ENCODE measurements around the gene CARMIL1. TPM values are rescaled to one million over a fixed set of nuclear protein-coding genes. Genes with fewer than 3 reads are reported as not detected.

Gene CARMIL1
- total RNA-seq, 4 donors from 2014 or later = 13.9 to 47.6 (median 30.4) TPM

GRCh38 chr6:25579902-25580495 is 300.8 kb downstream of the CARMIL1 start:
- no peak for TF ChIP-seq CTCF (IDR thresholded peaks at IDR 0.05; ENCODE audit: low read depth)

GRCh38 chr6:25582101-25582500 is 302.9 kb downstream of the CARMIL1 start:
- no peak for TF ChIP-seq CTCF (IDR thresholded peaks at IDR 0.05; ENCODE audit: low read depth)

GRCh38 chr6:25583099-25583498 is 303.9 kb downstream of the CARMIL1 start:
- no peak for TF ChIP-seq CTCF (IDR thresholded peaks at IDR 0.05; ENCODE audit: low read depth)

GRCh38 chr6:25583906-25584305 is 304.7 kb downstream of the CARMIL1 start:
- no peak for TF ChIP-seq CTCF (IDR thresholded peaks at IDR 0.05; ENCODE audit: low read depth)

GRCh38 chr6:25585225-25585624 is 306.1 kb downstream of the CARMIL1 start:
- TF ChIP-seq CTCF (IDR thresholded peaks at IDR 0.05; ENCODE audit: low read depth) = no peak

- no peak for TF ChIP-seq CTCF (IDR thresholded peaks at IDR 0.05; ENCODE audit: low read depth)
Observed at GRCh38 chr6:25586927-25587326, 307.8 kb downstream of the CARMIL1 start.

- TF ChIP-seq CTCF (IDR thresholded peaks at IDR 0.05; ENCODE audit: low read depth) = no peak
Observed at GRCh38 chr6:25590986-25591385, 311.8 kb downstream of the CARMIL1 start.

Measured in subcutaneous adipose tissue (tissue), 4 donors.